ENCODE measurements around the gene BPIFB6. TPM values are rescaled to one million over a fixed set of nuclear protein-coding genes. Genes with fewer than 3 reads are reported as not detected.

The BPIFB6 gene
- polyA plus RNA-seq, 1 donor (not counting 4 experiments of a cell fraction or from before 2014, with no cell fraction given): not detected

DNA sequence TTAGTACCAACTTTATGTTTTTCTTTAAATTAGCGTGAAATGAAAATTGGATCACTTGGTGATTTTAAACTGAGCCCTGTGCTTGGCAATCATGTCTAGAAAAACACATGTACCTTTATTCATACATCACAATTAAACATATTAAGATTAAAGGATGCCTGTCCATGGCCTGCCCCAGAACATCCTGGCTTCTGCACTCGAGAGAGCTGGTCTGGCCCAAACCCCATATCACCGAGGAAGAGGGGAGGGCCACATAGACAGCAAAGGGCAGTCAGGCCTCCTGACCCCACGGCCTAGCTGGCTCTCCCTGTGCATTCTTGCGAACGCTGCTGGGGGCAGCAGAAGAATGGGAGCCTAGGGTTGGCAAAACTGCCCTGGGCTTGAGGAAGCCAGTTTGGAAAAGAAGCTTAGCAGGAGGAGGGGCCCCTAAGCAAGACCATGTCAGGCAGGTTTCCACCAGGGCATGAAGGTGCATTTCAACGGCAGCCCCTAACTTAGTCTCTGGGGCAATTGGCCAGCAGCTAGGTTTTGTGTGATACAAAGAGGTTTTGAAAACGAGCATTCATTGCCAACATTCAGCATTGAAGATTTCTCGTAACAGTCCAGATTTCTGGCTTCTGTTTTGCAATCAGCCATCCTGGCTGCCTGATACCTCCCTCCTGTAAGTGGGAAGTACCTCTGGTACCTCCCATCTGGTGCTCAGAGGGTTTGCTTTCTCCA, 30.8 kb downstream of the BPIFB6 start:
- Histone ChIP-seq H3K4me2 (ENCODE audit: control insufficient read depth, extremely low read depth, insufficient read depth, low read depth, low read length) (no peak overlapping the region), H3K9ac (ENCODE audit: control insufficient read depth, extremely low read depth, insufficient read depth, low read length) (no peak overlapping the region), H3K36me3 (ENCODE audit: control insufficient read depth in 2 of 2, extremely low read depth in 1 of 2, insufficient read depth in 2 of 2, low read length in 2 of 2) (no peaks in the 10 kb centered on the region), H3K27me3 (ENCODE audit: control insufficient read depth, extremely low read depth, insufficient read depth, low read length) (no peaks in the 10 kb centered on the region), H3K4me3 (ENCODE audit: control insufficient read depth in 2 of 3, extremely low read depth in 1 of 3, insufficient read depth in 2 of 3, low read depth in 1 of 3, low read length in 3 of 3) (no peak overlapping the region), H3K4me1 (ENCODE audit: control insufficient read depth, extremely low read depth, insufficient read depth, low read length) (peaks cover 4% of the 10 kb centered on the region), H3K27ac (ENCODE audit: control insufficient read depth, insufficient read depth, low read length) (no peak overlapping the region), H3K79me2 (ENCODE audit: control insufficient read depth, insufficient read depth, low read length) (no peaks in the 10 kb centered on the region), H4K20me1 (ENCODE audit: control insufficient read depth, extremely low read depth, insufficient read depth, low read length) (no peaks in the 10 kb centered on the region), H3K9me1 (ENCODE audit: control insufficient read depth, extremely low read depth, insufficient read depth, low read length) (no peaks in the 10 kb centered on the region), H3K9me3 (ENCODE audit: control insufficient read depth, low read depth, low read length) (no peaks in the 10 kb centered on the region), H2AFZ (ENCODE audit: control insufficient read depth, low read length) (no peak overlapping the region)
- DNase-seq (ENCODE audit: low read depth, low spot score): no peak
- dilution Hi-C loops (cut with MboI; ENCODE audit: extremely low pct_ligation_motif_present, low sequenced_read_pairs): no loop called here
- FAIRE-seq: no peak
- TF ChIP-seq EZH2 (IDR thresholded peaks at IDR 0.05; ENCODE audit: low read length): no peak
- TF ChIP-seq, protein P1, sequence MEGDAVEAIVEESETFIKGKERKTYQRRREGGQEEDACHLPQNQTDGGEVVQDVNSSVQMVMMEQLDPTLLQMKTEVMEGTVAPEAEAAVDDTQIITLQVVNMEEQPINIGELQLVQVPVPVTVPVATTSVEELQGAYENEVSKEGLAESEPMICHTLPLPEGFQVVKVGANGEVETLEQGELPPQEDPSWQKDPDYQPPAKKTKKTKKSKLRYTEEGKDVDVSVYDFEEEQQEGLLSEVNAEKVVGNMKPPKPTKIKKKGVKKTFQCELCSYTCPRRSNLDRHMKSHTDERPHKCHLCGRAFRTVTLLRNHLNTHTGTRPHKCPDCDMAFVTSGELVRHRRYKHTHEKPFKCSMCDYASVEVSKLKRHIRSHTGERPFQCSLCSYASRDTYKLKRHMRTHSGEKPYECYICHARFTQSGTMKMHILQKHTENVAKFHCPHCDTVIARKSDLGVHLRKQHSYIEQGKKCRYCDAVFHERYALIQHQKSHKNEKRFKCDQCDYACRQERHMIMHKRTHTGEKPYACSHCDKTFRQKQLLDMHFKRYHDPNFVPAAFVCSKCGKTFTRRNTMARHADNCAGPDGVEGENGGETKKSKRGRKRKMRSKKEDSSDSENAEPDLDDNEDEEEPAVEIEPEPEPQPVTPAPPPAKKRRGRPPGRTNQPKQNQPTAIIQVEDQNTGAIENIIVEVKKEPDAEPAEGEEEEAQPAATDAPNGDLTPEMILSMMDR (optimal IDR thresholded peaks at IDR 0.05 in 1 of 3, IDR thresholded peaks at IDR 0.05 in 1 of 3, conservative IDR thresholded peaks at IDR 0.05 in 1 of 3; ENCODE audit: extremely low read depth in 1 of 3, insufficient read depth in 2 of 3, low read length in 3 of 3): no peak

- DNase-seq (ENCODE audit: low read depth, low spot score) (no peak), FAIRE-seq (no peak)
- no peaks in the 10 kb centered on the region for H3K27me3 ChIP-seq (ENCODE audit: control insufficient read depth, extremely low read depth, insufficient read depth, low read length)
- TF ChIP-seq EZH2 (IDR thresholded peaks at IDR 0.05; ENCODE audit: low read length): no peak
- TF ChIP-seq, protein P1 (optimal IDR thresholded peaks at IDR 0.05 in 1 of 3, IDR thresholded peaks at IDR 0.05 in 1 of 3, conservative IDR thresholded peaks at IDR 0.05 in 1 of 3; ENCODE audit: extremely low read depth in 1 of 3, insufficient read depth in 2 of 3, low read length in 3 of 3): no peak
- dilution Hi-C loops (cut with MboI; ENCODE audit: extremely low pct_ligation_motif_present, low sequenced_read_pairs): no loop called here
- H2AFZ ChIP-seq (ENCODE audit: control insufficient read depth, low read length): no peak overlapping the region
- no peaks in the 10 kb centered on the region for H3K9me1 ChIP-seq (ENCODE audit: control insufficient read depth, extremely low read depth, insufficient read depth, low read length)
- H3K4me3 ChIP-seq (ENCODE audit: control insufficient read depth in 2 of 3, extremely low read depth in 1 of 3, insufficient read depth in 2 of 3, low read depth in 1 of 3, low read length in 3 of 3): no peak overlapping the region
- H3K9me3 ChIP-seq (ENCODE audit: control insufficient read depth, low read depth, low read length): no peaks in the 10 kb centered on the region
- no peaks in the 10 kb centered on the region for H3K79me2 ChIP-seq (ENCODE audit: control insufficient read depth, insufficient read depth, low read length)
- no peaks in the 10 kb centered on the region for H4K20me1 ChIP-seq (ENCODE audit: control insufficient read depth, extremely low read depth, insufficient read depth, low read length)
- H3K9ac ChIP-seq (ENCODE audit: control insufficient read depth, extremely low read depth, insufficient read depth, low read length): no peak overlapping the region
- H3K4me1 ChIP-seq (ENCODE audit: control insufficient read depth, extremely low read depth, insufficient read depth, low read length): peaks cover 4% of the 10 kb centered on the region
- H3K27ac ChIP-seq (ENCODE audit: control insufficient read depth, insufficient read depth, low read length): no peak overlapping the region
- H3K36me3 ChIP-seq (ENCODE audit: control insufficient read depth in 2 of 2, extremely low read depth in 1 of 2, insufficient read depth in 2 of 2, low read length in 2 of 2): no peaks in the 10 kb centered on the region
- H3K4me2 ChIP-seq (ENCODE audit: control insufficient read depth, extremely low read depth, insufficient read depth, low read depth, low read length): no peak overlapping the region
These were observed 31.3 kb downstream of the BPIFB6 start for GRCh38 chr20:33062825-33063149.

All from keratinocyte (primary cell).